Measurements from ENCODE around the gene COL4A2. TPM values are rescaled to one million over a fixed set of nuclear protein-coding genes. Genes with fewer than 3 reads are reported as not detected.

COL4A2 gene
- total RNA-seq, 1 donor from 2014 or later: 1,414 TPM

- Mint-ChIP-seq H3K4me3 (ENCODE audit: unreplicated experiment) (no peak overlapping the region), H3K27me3 (ENCODE audit: low read depth, unreplicated experiment) (peaks cover 11% of the 10 kb centered on the region), H3K4me1 (ENCODE audit: low read depth, unreplicated experiment) (no peaks in the 10 kb centered on the region), H3K9me3 (ENCODE audit: unreplicated experiment) (peaks cover 5% of the 10 kb centered on the region), H3K27ac (ENCODE audit: unreplicated experiment) (no peak overlapping the region), H3K36me3 (ENCODE audit: low read depth, unreplicated experiment) (peaks cover 12% of the 10 kb centered on the region)
- no peaks in the 10 kb centered on the region for H3K36me3 ChIP-seq (ENCODE audit: insufficient read depth, low read length)
- H4K20me1 ChIP-seq (ENCODE audit: insufficient read depth, low read length): no peaks in the 10 kb centered on the region
- no peak overlapping the region for H2AFZ ChIP-seq (ENCODE audit: low read depth, low read length)
- H3K27me3 ChIP-seq (ENCODE audit: insufficient read depth, low read length): peaks cover 2% of the 10 kb centered on the region
- H3K9ac ChIP-seq (ENCODE audit: low read length): no peak overlapping the region
- no peak overlapping the region for H3K4me3 ChIP-seq (ENCODE audit: insufficient read depth, low read depth, low read length)
- peaks cover 4% of the 10 kb centered on the region for H3K4me1 ChIP-seq (ENCODE audit: insufficient read depth, low read length)
- H3K4me2 ChIP-seq (ENCODE audit: low read length): no peak overlapping the region
- TF ChIP-seq EZH2 (IDR thresholded peaks at IDR 0.05; ENCODE audit: insufficient read depth, low read length): no peak
- TF ChIP-seq CTCF (IDR thresholded peaks at IDR 0.05; ENCODE audit: insufficient read depth, low read depth, low read length): no peak
- H3K79me2 ChIP-seq (ENCODE audit: insufficient read depth, low read length): no peaks in the 10 kb centered on the region
- no peak overlapping the region for H3K27ac ChIP-seq (ENCODE audit: low read depth, low read length)
- FAIRE-seq (no peak), DNase-seq (ENCODE audit: low read depth) (no peak)
- peaks cover 5% of the 10 kb centered on the region for H3K9me3 ChIP-seq (ENCODE audit: insufficient read depth, low read depth, low read length)
Measured at GRCh38 chr13:110557610-110558305, 250.7 kb downstream of the COL4A2 start.

- Histone ChIP-seq H3K79me2 (ENCODE audit: insufficient read depth, low read length) (no peaks in the 10 kb centered on the region), H3K4me2 (ENCODE audit: low read length) (peak overlapping the region; percentile 33), H3K36me3 (ENCODE audit: insufficient read depth, low read length) (no peaks in the 10 kb centered on the region), H3K9ac (ENCODE audit: low read length) (no peak overlapping the region), H3K27ac (ENCODE audit: low read depth, low read length) (no peak overlapping the region), H2AFZ (ENCODE audit: low read depth, low read length) (no peak overlapping the region), H4K20me1 (ENCODE audit: insufficient read depth, low read length) (no peaks in the 10 kb centered on the region), H3K4me1 (ENCODE audit: insufficient read depth, low read length) (peaks cover 4% of the 10 kb centered on the region), H3K4me3 (ENCODE audit: insufficient read depth, low read depth, low read length) (no peak overlapping the region), H3K27me3 (ENCODE audit: insufficient read depth, low read length) (peaks cover 5% of the 10 kb centered on the region), H3K9me3 (ENCODE audit: insufficient read depth, low read depth, low read length) (peaks cover 5% of the 10 kb centered on the region)
- H3K27ac Mint-ChIP-seq (ENCODE audit: unreplicated experiment): no peak overlapping the region
- peaks cover 26% of the 10 kb centered on the region for H3K27me3 Mint-ChIP-seq (ENCODE audit: low read depth, unreplicated experiment)
- H3K9me3 Mint-ChIP-seq (ENCODE audit: unreplicated experiment): peaks cover 5% of the 10 kb centered on the region
- no peak overlapping the region for H3K4me3 Mint-ChIP-seq (ENCODE audit: unreplicated experiment)
- TF ChIP-seq CTCF (IDR thresholded peaks at IDR 0.05; ENCODE audit: insufficient read depth, low read depth, low read length) (no peak), EZH2 (IDR thresholded peaks at IDR 0.05; ENCODE audit: insufficient read depth, low read length) (no peak)
- no peak for DNase-seq (ENCODE audit: low read depth)
- FAIRE-seq: no peak
- peaks cover 12% of the 10 kb centered on the region for H3K36me3 Mint-ChIP-seq (ENCODE audit: low read depth, unreplicated experiment)
- H3K4me1 Mint-ChIP-seq (ENCODE audit: low read depth, unreplicated experiment): no peaks in the 10 kb centered on the region
Measured at GRCh38 chr13:110559429-110559943, 252.4 kb downstream of the COL4A2 start.

- H3K79me2 ChIP-seq (ENCODE audit: insufficient read depth, low read length): no peaks in the 10 kb centered on the region
- H3K9me3 ChIP-seq (ENCODE audit: insufficient read depth, low read depth, low read length): peaks cover 5% of the 10 kb centered on the region
- peaks cover 5% of the 10 kb centered on the region for H3K9me3 Mint-ChIP-seq (ENCODE audit: unreplicated experiment)
- H3K4me1 ChIP-seq (ENCODE audit: insufficient read depth, low read length): peaks cover 4% of the 10 kb centered on the region
- no peaks in the 10 kb centered on the region for H3K36me3 ChIP-seq (ENCODE audit: insufficient read depth, low read length)
- no peak overlapping the region for H3K4me3 ChIP-seq (ENCODE audit: insufficient read depth, low read depth, low read length)
- DNase-seq (ENCODE audit: low read depth): no peak
- peaks cover 31% of the 10 kb centered on the region for H3K27me3 Mint-ChIP-seq (ENCODE audit: low read depth, unreplicated experiment)
- no peak overlapping the region for H3K4me3 Mint-ChIP-seq (ENCODE audit: unreplicated experiment)
- FAIRE-seq: no peak
- peaks cover 7% of the 10 kb centered on the region for H3K27me3 ChIP-seq (ENCODE audit: insufficient read depth, low read length)
- H3K4me1 Mint-ChIP-seq (ENCODE audit: low read depth, unreplicated experiment): no peaks in the 10 kb centered on the region
- no peak overlapping the region for H3K27ac Mint-ChIP-seq (ENCODE audit: unreplicated experiment)
- H3K9ac ChIP-seq (ENCODE audit: low read length): no peak overlapping the region
- peak overlapping the region; percentile 33 for H3K4me2 ChIP-seq (ENCODE audit: low read length)
- no peak overlapping the region for H2AFZ ChIP-seq (ENCODE audit: low read depth, low read length)
- TF ChIP-seq CTCF (IDR thresholded peaks at IDR 0.05; ENCODE audit: insufficient read depth, low read depth, low read length): no peak
- no peak for TF ChIP-seq EZH2 (IDR thresholded peaks at IDR 0.05; ENCODE audit: insufficient read depth, low read length)
- no peak overlapping the region for H3K27ac ChIP-seq (ENCODE audit: low read depth, low read length)
- H4K20me1 ChIP-seq (ENCODE audit: insufficient read depth, low read length): no peaks in the 10 kb centered on the region
- H3K36me3 Mint-ChIP-seq (ENCODE audit: low read depth, unreplicated experiment): peaks cover 12% of the 10 kb centered on the region
Measured at GRCh38 chr13:110559986-110560385, 252.9 kb downstream of the COL4A2 start.

All from astrocyte (in vitro differentiated cells and primary cell).